Caco-2 (cell line): ENCODE results near the gene AHRR. TPM values are rescaled to one million over a fixed set of nuclear protein-coding genes. Genes with fewer than 3 reads are reported as not detected.
"Not testable (repeated sequence)": the region's sequence is repeated elsewhere in the genome, so short reads cannot be mapped to it uniquely, and the experiment has no call there.

ENCODE experiments used
- BruUV-seq: library from RNA; stranded (reverse); fragments of 400-500 nt; replicated peaks from 2 replicates; lab custom pipeline; 2021; lab: Mats Ljungman, UMichigan
- CTCF ChIA-PET: fragments of 300-600 bp; sonication (Branson Sonifier 250); formaldehyde crosslinking; loops from one replicate; lab custom pipeline; 2022; ENCODE audit warnings: antibody characterized with exemption; lab: Charles Lee
- POLR2A ChIA-PET: fragments of 300-600 bp; sonication (Branson Sonifier 250); formaldehyde crosslinking; loops from one replicate; lab custom pipeline; 2022; ENCODE audit warnings: antibody characterized with exemption; lab: Charles Lee
- DNase-seq, 2 experiments: peaks; one replicate each; pipeline versions ENCODE4 v3.0.0 to v3.0.0-alpha.2; 2020 to 2022
- H3K27me3 ChIP-seq: replicated peaks from 2 replicates; pipeline ENCODE4 v1.6.0; 2011; ENCODE audit warnings: low read length; ENCODE audit not compliant: control insufficient read depth, insufficient read depth
- H3K36me3 ChIP-seq: 2 replicates; pipeline ENCODE4 v1.5.1; 2011; ENCODE audit warnings: low read length; ENCODE audit not compliant: control insufficient read depth, insufficient read depth
- H3K4me1 ChIP-seq: fragments of 250-450 bp; sonication (Bioruptor Pico); 2 replicates; pipeline ENCODE4 v1.5.1; 2020; ENCODE audit warnings: mild to moderate bottlenecking
- H3K4me3 ChIP-seq: 2 replicates; pipeline ENCODE4 v1.5.1; 2011; ENCODE audit warnings: low read depth, mild to moderate bottlenecking, control low read depth, low read length
- H3K9me3 ChIP-seq: fragments of 250-450 bp; sonication (Bioruptor Pico); 2 replicates; pipeline ENCODE4 v1.5.1; 2020; ENCODE audit warnings: mild to moderate bottlenecking, moderate library complexity
- H3K27ac Mint-ChIP-seq: one replicate; pipeline ENCODE4 v1.8.0; 2022; ENCODE audit warnings: mixed read lengths; ENCODE audit not compliant: unreplicated experiment
- H3K27me3 Mint-ChIP-seq: one replicate; pipeline ENCODE4 v1.8.0; 2022; ENCODE audit warnings: mixed read lengths; ENCODE audit not compliant: insufficient read depth, unreplicated experiment
- H3K36me3 Mint-ChIP-seq: one replicate; pipeline ENCODE4 v1.8.0; 2022; ENCODE audit warnings: mild to moderate bottlenecking, mixed read lengths; ENCODE audit not compliant: insufficient read depth, unreplicated experiment
- H3K4me1 Mint-ChIP-seq: one replicate; pipeline ENCODE4 v1.8.0; 2022; ENCODE audit warnings: low read depth, mixed read lengths; ENCODE audit not compliant: unreplicated experiment
- H3K4me3 Mint-ChIP-seq: one replicate; pipeline ENCODE4 v1.8.0; 2022; ENCODE audit warnings: mild to moderate bottlenecking, moderate library complexity, mixed read lengths; ENCODE audit not compliant: unreplicated experiment
- H3K9me3 Mint-ChIP-seq: one replicate; pipeline ENCODE4 v1.8.0; 2022; ENCODE audit warnings: mixed read lengths; ENCODE audit not compliant: unreplicated experiment
- CTCF ChIP-seq, 2 experiments: fragments of 200-600 bp in 1 of 2; IDR thresholded peaks; 1 replicate in 1 of 2; 2 replicates in 1 of 2; pipeline versions ENCODE4 v1.5.1 to v1.8.0; 2011 to 2022; ENCODE audit warnings: antibody characterized with exemption in 1 of 2, control low read depth in 1 of 2, inconsistent platforms in 1 of 2, low read depth in 1 of 2, low read length in 1 of 2, mild to moderate bottlenecking in 1 of 2, moderate library complexity in 1 of 2; ENCODE audit not compliant: insufficient read depth in 1 of 2, severe bottlenecking in 1 of 2, unreplicated experiment in 1 of 2
- intact Hi-C: fragments of 100-400 bp; cut with micrococcal nuclease; formaldehyde crosslinking; loops from one replicate; pipeline ENCODE4 v1.10.0; 2022; ENCODE audit not compliant: unreplicated experiment
- total RNA-seq: library from RNA; stranded (reverse); gene quantifications from 2 replicates; pipeline ENCODE4 v1.2.3, GENCODE V29; 2022

AHRR gene
- total RNA-seq, 1 experiment from 2014 or later: 1.1 TPM

GRCh38 chr5:298737-299125, 22.8 kb upstream of the AHRR start:
- ChIA-PET POLR2A (no interaction called here), CTCF (no interaction called here)
- peaks cover 12% of the 10 kb centered on the region for H3K4me1 Mint-ChIP-seq
- Histone ChIP-seq H3K27me3 (no peaks in the 10 kb centered on the region), H3K36me3 (no peaks in the 10 kb centered on the region), H3K9me3 (no peaks in the 10 kb centered on the region), H3K4me3 (no peak overlapping the region), H3K4me1 (no peaks in the 10 kb centered on the region)
- no TSS peak for BruUV-seq
- peaks cover 27% of the 10 kb centered on the region for H3K36me3 Mint-ChIP-seq
- no peaks in the 10 kb centered on the region for H3K9me3 Mint-ChIP-seq
- H3K27me3 Mint-ChIP-seq: no peaks in the 10 kb centered on the region
- intact Hi-C loops: no loop called here
- no peak overlapping the region for H3K4me3 Mint-ChIP-seq
- DNase-seq: no peak
- no peak overlapping the region for H3K27ac Mint-ChIP-seq
- TF ChIP-seq CTCF (IDR thresholded peaks at IDR 0.05; ENCODE audit: insufficient read depth in 1 of 2, low read depth in 1 of 2, low read length in 1 of 2, severe bottlenecking in 1 of 2, unreplicated experiment in 1 of 2): no peak

DNA sequence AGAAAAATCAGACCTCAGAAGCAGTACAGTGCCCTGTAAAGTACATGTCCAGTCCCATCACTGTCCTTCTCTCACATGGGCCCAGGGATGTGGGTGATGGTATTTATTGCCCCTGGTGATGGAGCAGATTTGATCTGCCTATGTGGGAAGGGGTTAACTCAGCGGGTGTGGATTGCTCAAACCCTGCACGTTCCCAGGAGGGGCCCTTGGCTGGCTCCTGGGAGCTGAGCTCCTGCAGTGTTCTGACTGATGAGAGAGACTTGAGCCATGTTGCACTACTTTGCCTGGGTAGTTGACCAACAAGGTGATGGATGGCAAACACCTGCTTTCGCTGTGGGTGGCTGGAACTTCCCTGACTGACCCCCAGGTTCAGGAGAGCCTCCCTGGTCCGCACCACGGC, 21.6 kb upstream of the AHRR start:
- H3K4me3 Mint-ChIP-seq: not testable (repeated sequence)

DNA sequence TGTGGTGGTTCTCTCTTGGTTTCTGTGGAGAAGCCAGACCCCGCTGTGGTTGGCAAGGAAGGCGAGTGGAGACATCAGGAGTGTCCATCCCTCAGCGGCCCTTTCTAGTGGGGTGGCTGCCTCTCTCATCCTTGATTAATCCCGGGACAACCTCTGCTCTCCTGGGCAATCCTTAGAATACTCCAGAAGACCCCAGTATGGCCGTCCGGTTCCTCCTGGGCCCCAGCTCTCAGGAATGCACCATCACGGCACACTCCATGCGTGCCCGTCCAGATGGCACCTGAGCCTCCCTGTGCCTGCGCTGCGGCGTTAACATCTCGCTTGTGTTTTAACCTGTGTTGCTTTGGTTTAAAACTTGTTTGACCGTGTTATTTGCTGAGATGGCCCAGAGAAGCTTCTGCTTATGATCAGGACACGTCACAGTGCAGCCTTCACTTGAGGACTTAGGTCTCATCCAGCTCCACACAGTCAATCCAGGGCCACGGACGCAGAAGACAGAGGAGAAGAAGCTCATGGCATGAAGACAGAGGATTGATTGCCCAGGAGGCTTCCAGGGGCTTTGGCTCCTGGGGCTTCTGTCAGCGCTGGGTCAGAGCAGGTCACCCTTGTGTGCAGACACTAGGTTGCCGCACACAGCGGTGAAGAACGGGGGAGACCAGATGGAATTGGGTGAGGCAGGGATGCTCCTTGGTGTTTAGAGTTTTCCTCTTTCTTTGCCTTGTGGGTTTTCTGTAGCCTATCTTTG, 20.7 kb upstream of the AHRR start:
- H3K27me3 ChIP-seq, BruUV-seq, POLR2A ChIA-PET, H3K9me3 ChIP-seq, intact Hi-C loops, H3K27me3 Mint-ChIP-seq, H3K27ac Mint-ChIP-seq, H3K4me3 ChIP-seq, DNase-seq, H3K36me3 ChIP-seq, CTCF ChIA-PET, H3K4me3 Mint-ChIP-seq, H3K9me3 Mint-ChIP-seq, H3K4me1 ChIP-seq: not testable (repeated sequence)
- Mint-ChIP-seq H3K4me1 (peaks cover 12% of the 10 kb centered on the region), H3K36me3 (peaks cover 27% of the 10 kb centered on the region)

More for the DNA sequence above, 21.6 kb upstream of the AHRR start:
- intact Hi-C loops, H3K9me3 ChIP-seq, H3K27me3 Mint-ChIP-seq, DNase-seq, H3K27me3 ChIP-seq, H3K9me3 Mint-ChIP-seq, CTCF ChIA-PET, H3K27ac Mint-ChIP-seq, POLR2A ChIA-PET, H3K36me3 ChIP-seq, H3K4me1 ChIP-seq, H3K4me3 ChIP-seq, BruUV-seq: not testable (repeated sequence)
- peaks cover 27% of the 10 kb centered on the region for H3K36me3 Mint-ChIP-seq
- H3K4me1 Mint-ChIP-seq: peaks cover 12% of the 10 kb centered on the region

DNA sequence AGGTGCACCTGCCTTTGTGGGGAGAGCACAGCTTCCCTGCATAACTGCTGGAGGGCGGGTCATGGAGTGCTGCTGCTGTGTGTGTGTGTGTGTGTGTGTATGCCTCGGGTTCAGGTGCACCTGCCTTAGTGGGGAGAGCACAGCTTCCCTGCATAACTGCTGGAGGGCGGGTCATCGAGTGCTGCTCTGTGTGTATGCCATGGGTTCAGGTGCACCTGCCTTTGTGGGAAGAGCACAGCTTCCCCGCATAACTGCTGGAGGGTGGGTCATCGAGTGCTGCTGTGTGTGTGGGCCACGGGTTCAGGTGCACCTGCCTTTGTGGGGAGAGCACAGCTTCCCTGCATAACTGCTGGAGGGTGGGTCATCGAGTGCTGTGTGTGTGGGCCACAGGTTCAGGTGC, 19.1 kb upstream of the AHRR start:
- intact Hi-C loops, H3K9me3 ChIP-seq, H3K36me3 ChIP-seq, H3K27me3 ChIP-seq, CTCF ChIA-PET, H3K4me3 ChIP-seq, H3K9me3 Mint-ChIP-seq, POLR2A ChIA-PET, DNase-seq, H3K27me3 Mint-ChIP-seq, H3K4me1 ChIP-seq, H3K4me3 Mint-ChIP-seq, BruUV-seq: not testable (repeated sequence)
- peak overlapping the region; percentile 56 for H3K27ac Mint-ChIP-seq
- H3K4me1 Mint-ChIP-seq: peaks cover 12% of the 10 kb centered on the region
- H3K36me3 Mint-ChIP-seq: peaks cover 36% of the 10 kb centered on the region
